ENCODE measurements around the gene RBSN. TPM values are rescaled to one million over a fixed set of nuclear protein-coding genes. Genes with fewer than 3 reads are reported as not detected.

RBSN gene
- total RNA-seq, 2 donors from 2014 or later = 40.8 to 47.8 TPM

DNA sequence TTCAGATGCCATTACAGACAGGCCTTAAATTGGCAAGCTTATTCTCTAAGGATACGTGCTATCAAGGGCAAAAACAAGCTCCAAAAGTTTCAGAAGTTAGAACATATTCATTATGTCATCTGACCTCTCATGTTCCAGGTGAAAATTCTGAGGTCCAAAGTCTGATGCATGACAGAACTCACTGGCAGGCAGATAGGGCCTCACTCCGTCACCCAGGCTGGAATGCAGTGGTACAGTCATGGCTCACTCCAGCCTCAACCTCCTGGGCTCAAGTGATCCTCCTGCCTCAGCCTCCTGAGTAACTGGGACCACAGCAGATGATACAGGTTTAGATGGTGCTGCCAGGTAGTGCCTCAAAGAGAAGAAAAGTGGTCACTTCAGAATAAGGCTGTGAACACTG lies 49.4 kb downstream of the RBSN start:
- H3K27ac ChIP-seq = no peak overlapping the region
- ATAC-seq (ENCODE audit: insufficient number of reproducible peaks, low FRiP score, low read depth) (no peak), DNase-seq (ENCODE audit: low spot score) (no peak)
- no peaks in the 10 kb centered on the region for H3K27me3 ChIP-seq (replicated peaks; ENCODE audit: insufficient read depth)
- no peaks in the 10 kb centered on the region for H3K9me3 ChIP-seq
- H3K4me3 ChIP-seq = no peak overlapping the region
- peaks cover 28% of the 10 kb centered on the region for H3K36me3 ChIP-seq
- TF ChIP-seq CTCF (IDR thresholded peaks at IDR 0.05) = no peak
- H3K4me1 ChIP-seq (ENCODE audit: control insufficient read depth in 1 of 2, low read depth in 2 of 2) = no peaks in the 10 kb centered on the region

GRCh38 chr3:15045667-15046066 lies 53.3 kb downstream of the RBSN start:
- no peaks in the 10 kb centered on the region for H3K4me1 ChIP-seq (ENCODE audit: control insufficient read depth in 1 of 2, low read depth in 2 of 2)
- H3K9me3 ChIP-seq = no peaks in the 10 kb centered on the region
- DNase-seq (ENCODE audit: low spot score) (no peak), ATAC-seq (ENCODE audit: insufficient number of reproducible peaks, low FRiP score, low read depth) (no peak)
- no peak for TF ChIP-seq CTCF (IDR thresholded peaks at IDR 0.05)
- no peaks in the 10 kb centered on the region for H3K27me3 ChIP-seq (replicated peaks; ENCODE audit: insufficient read depth)
- H3K36me3 ChIP-seq = peaks cover 48% of the 10 kb centered on the region
- no peak overlapping the region for H3K27ac ChIP-seq
- no peak overlapping the region for H3K4me3 ChIP-seq

DNA sequence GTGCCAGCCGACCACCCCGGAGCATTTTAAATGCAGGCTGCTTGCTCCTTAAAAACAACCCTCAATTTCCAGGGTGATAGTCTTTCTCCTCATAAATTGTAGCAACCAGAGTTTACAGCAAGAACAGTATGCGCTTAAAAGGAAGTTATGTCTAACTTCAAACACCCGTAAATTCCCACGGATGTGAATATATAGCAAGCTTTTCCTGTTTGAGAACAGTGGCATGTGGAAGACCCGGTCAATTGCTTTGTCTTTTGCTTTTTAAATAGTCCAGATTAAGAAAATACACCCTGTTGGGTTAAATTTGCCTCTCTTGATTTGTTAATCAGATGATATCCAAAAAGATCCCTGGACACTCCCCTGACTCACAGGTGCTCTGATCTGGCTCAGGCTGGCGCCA lies 54.6 kb downstream of the RBSN start:
- TF ChIP-seq CTCF (IDR thresholded peaks at IDR 0.05) = no peak
- H3K27me3 ChIP-seq (replicated peaks; ENCODE audit: insufficient read depth) = no peaks in the 10 kb centered on the region
- peaks cover 41% of the 10 kb centered on the region for H3K36me3 ChIP-seq
- no peaks in the 10 kb centered on the region for H3K4me1 ChIP-seq (ENCODE audit: control insufficient read depth in 1 of 2, low read depth in 2 of 2)
- H3K9me3 ChIP-seq = no peaks in the 10 kb centered on the region
- DNase-seq (ENCODE audit: low spot score) (no peak), ATAC-seq (ENCODE audit: insufficient number of reproducible peaks, low FRiP score, low read depth) (no peak)
- no peak overlapping the region for H3K4me3 ChIP-seq
- H3K27ac ChIP-seq = no peak overlapping the region

- Histone ChIP-seq H3K4me1 (ENCODE audit: control insufficient read depth in 1 of 2, low read depth in 2 of 2) (no peaks in the 10 kb centered on the region), H3K36me3 (peaks cover 38% of the 10 kb centered on the region), H3K27ac (no peak overlapping the region), H3K27me3 (replicated peaks; ENCODE audit: insufficient read depth) (no peaks in the 10 kb centered on the region), H3K4me3 (no peak overlapping the region), H3K9me3 (no peaks in the 10 kb centered on the region)
- DNase-seq (ENCODE audit: low spot score) = no peak
- TF ChIP-seq CTCF (IDR thresholded peaks at IDR 0.05) = no peak
- no peak for ATAC-seq (ENCODE audit: insufficient number of reproducible peaks, low FRiP score, low read depth)
Observed at GRCh38 chr3:15043408-15044171, 55.4 kb downstream of the RBSN start.

- Histone ChIP-seq H3K27ac (no peak overlapping the region), H3K36me3 (peaks cover 41% of the 10 kb centered on the region), H3K4me1 (ENCODE audit: control insufficient read depth in 1 of 2, low read depth in 2 of 2) (no peaks in the 10 kb centered on the region), H3K27me3 (replicated peaks; ENCODE audit: insufficient read depth) (no peaks in the 10 kb centered on the region), H3K4me3 (no peak overlapping the region), H3K9me3 (no peaks in the 10 kb centered on the region)
- ATAC-seq (ENCODE audit: insufficient number of reproducible peaks, low FRiP score, low read depth) = no peak
- no peak for DNase-seq (ENCODE audit: low spot score)
- no peak for TF ChIP-seq CTCF (IDR thresholded peaks at IDR 0.05)
Observed at GRCh38 chr3:15042936-15043335, 56.0 kb downstream of the RBSN start.
